Lung (tissue), 16 donors: ENCODE data around the gene MAP3K4. TPM values are rescaled to one million over a fixed set of nuclear protein-coding genes. Genes with fewer than 3 reads are reported as not detected.

Experiments
- ATAC-seq: fragments of 200-7000 bp; cut with Tn5 transposase; one replicate; pipeline ENCODE4 v1.9.1; 2020; ENCODE audit warnings: moderate number of reproducible peaks; ENCODE audit not compliant: insufficient read depth, low FRiP score
- DNase-seq, 3 donors: peaks; one replicate each; pipeline ENCODE4 v3.0.0-alpha.2; 2013 to 2017
- H3K27ac ChIP-seq, 2 donors: one replicate each; pipeline ENCODE4 v1.5.1; 2013; ENCODE audit warnings: mild to moderate bottlenecking in 2 of 2, moderate library complexity in 2 of 2, control low read depth in 1 of 2, inconsistent platforms in 1 of 2, low read depth in 1 of 2, low read length in 1 of 2
- H3K27me3 ChIP-seq, 3 donors: one replicate each; pipeline ENCODE4 v1.5.1; 2013; ENCODE audit warnings: low read length in 2 of 3; ENCODE audit not compliant: control insufficient read depth in 3 of 3, insufficient read depth in 3 of 3
- H3K36me3 ChIP-seq, 4 donors: one replicate each; pipeline ENCODE4 v1.5.1; 2013; ENCODE audit warnings: low read length in 4 of 4, mild to moderate bottlenecking in 1 of 4, moderate library complexity in 1 of 4; ENCODE audit not compliant: control insufficient read depth in 4 of 4, insufficient read depth in 4 of 4
- H3K4me1 ChIP-seq, 5 donors: one replicate each; pipeline ENCODE4 v1.5.1; 2013; ENCODE audit warnings: low read length in 5 of 5, mild to moderate bottlenecking in 2 of 5, moderate library complexity in 1 of 5; ENCODE audit not compliant: control insufficient read depth in 5 of 5, insufficient read depth in 5 of 5
- H3K4me3 ChIP-seq: one replicate; pipeline ENCODE4 v1.5.1; 2013; ENCODE audit warnings: mild to moderate bottlenecking, control low read depth, moderate library complexity
- H3K9ac ChIP-seq, 2 donors: one replicate each; pipeline ENCODE4 v1.5.1; 2013; ENCODE audit warnings: low read length in 2 of 2, control low read depth in 1 of 2; ENCODE audit not compliant: insufficient read depth in 1 of 2
- H3K9me3 ChIP-seq, 4 donors: one replicate each; pipeline ENCODE4 v1.5.1; 2013; ENCODE audit warnings: low read length in 3 of 4, mild to moderate bottlenecking in 1 of 4, moderate library complexity in 1 of 4; ENCODE audit not compliant: control insufficient read depth in 4 of 4, insufficient read depth in 3 of 4
- CTCF ChIP-seq: IDR thresholded peaks from 2 replicates; pipeline ENCODE4 v1.5.1; 2012; ENCODE audit warnings: mild to moderate bottlenecking; ENCODE audit errors: control extremely low read depth, extremely low read depth
- WGBS, 2 donors: extraction: QIAGEN DNeasy Blood & Tissue Kit; methylation state at CpG; one replicate each; pipeline ENCODE4 v1.1.7; 2013; 5-methylcytosine and 5-hydroxymethylcytosine counted together
- long read RNA-seq, 5 donors: transcript quantifications; one replicate each; lab custom pipeline, GENCODE V29; 2026
- polyA plus RNA-seq, 2 donors: library from polyadenylated mRNA; stranded (reverse); fragments of 200-250 nt; gene quantifications; one replicate each; pipeline ENCODE4 v1.2.1, GENCODE V29; 2013
- total RNA-seq, 2 donors: library from RNA; depleted of rRNA in 1 of 2; stranded (reverse); fragments of >200 nt in 1 of 2; gene quantifications; one replicate each; pipeline ENCODE4 v1.2.1, GENCODE V29; 2014 to 2021
- donor health status: control.
- donor health status: control.
- donor health status: Bipolar disorder and iron deficiency.
- donor health status: healthy.
- donor health status: DM: yes; HTN: yes; CAD: no.

Gene MAP3K4
- total RNA-seq (10 to 100 TPM; 48.9 to 56.8 TPM), polyA plus RNA-seq (10 to 100 TPM in 1 of 2 donors, 1 to 10 TPM in 1; 8.6 to 10.9 TPM)
- long read RNA-seq, donor 1, partial matches to known transcripts, result 5 of 5 reads
- long read RNA-seq, donor 1, other reads (novel, unspliced or antisense), result 0 of 5 reads
- long read RNA-seq, donor 2, result 0 reads
- long read RNA-seq, donor 3, result 0 reads
- long read RNA-seq, donor 4, partial matches to known transcripts, result 0 of 1 reads
- long read RNA-seq, donor 4, other reads (novel, unspliced or antisense), result 0 of 1 reads
- long read RNA-seq, donor 5, result 0 reads

GRCh38 chr6:160991406-160992060, at the start of gene MAP3K4:
MAP3K4 (plus strand) TSS chr6:160991769; CDS start chr6:160991932, 163 bp downstream.
- H3K27ac ChIP-seq, result peak within 1 kb of the TSS; percentile 87 to 92
- DNase-seq, result peak; percentile 81 to 86 (median 86)
- peaks cover 0 to 19% (median 7%) of the 10 kb centered on the region in 5 donors for H3K4me1 ChIP-seq
- 0 to 1% methylated on average over 73 to 97 of the region's 97 CpGs for WGBS, 2 donors
- H3K36me3 ChIP-seq, result no peaks in the 10 kb centered on the region
- H3K9ac ChIP-seq, result peak within 1 kb of the TSS; percentile 72 to 83
- no peaks in the 10 kb centered on the region for H3K27me3 ChIP-seq
- ATAC-seq, result peak; percentile 93
- H3K9me3 ChIP-seq, result peaks cover 0 to 2% (median 0%) of the 10 kb centered on the region in 4 donors
- peak within 1 kb of the TSS; percentile 75 for H3K4me3 ChIP-seq
- TF ChIP-seq CTCF, result no peak

DNA sequence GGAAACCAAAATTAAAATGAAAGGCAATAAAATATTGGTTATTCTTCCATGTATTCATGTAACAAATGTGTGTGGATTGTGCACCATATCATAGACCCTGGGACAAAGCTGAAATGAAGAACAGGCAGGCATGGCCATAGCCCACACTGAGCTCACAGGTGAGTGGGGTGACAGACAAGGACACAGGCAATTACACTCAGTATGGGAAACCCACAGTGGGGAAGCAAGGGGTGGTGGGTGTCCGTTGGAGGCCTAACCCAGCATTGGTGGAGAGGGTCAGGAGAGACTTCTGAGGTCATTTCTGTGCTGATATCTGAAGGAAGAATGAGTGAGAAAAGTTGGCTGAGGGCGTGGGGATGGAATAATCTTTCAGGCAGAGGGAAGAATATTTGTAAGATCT, 47.6 kb upstream of the MAP3K4 start:
- no peaks in the 10 kb centered on the region for H3K4me1 ChIP-seq
- 72 to 73% methylated on average over 2 of the region's 2 CpGs for WGBS, 2 donors

GRCh38 chr6:160945516-160946177, 45.9 kb upstream of the MAP3K4 start:
- no peak overlapping the region for H3K27ac ChIP-seq
- H3K9ac ChIP-seq, result no peak overlapping the region
- H3K4me1 ChIP-seq, result peaks cover 0 to 7% (median 0%) of the 10 kb centered on the region in 5 donors
- no peak for TF ChIP-seq CTCF
- ATAC-seq (no peak), DNase-seq (no peak)
- no peaks in the 10 kb centered on the region for H3K9me3 ChIP-seq
- 62 to 70% methylated on average over 12 of the region's 12 CpGs for WGBS, 2 donors
- H3K4me3 ChIP-seq, result no peak overlapping the region
- H3K27me3 ChIP-seq, result no peaks in the 10 kb centered on the region
- H3K36me3 ChIP-seq, result no peaks in the 10 kb centered on the region

More for the DNA sequence above, 47.6 kb upstream of the MAP3K4 start:
- no peaks in the 10 kb centered on the region for H3K27me3 ChIP-seq
- no peak for TF ChIP-seq CTCF
- no peaks in the 10 kb centered on the region for H3K36me3 ChIP-seq
- no peak overlapping the region for H3K27ac ChIP-seq
- H3K9me3 ChIP-seq, result peaks cover 0 to 5% (median 0%) of the 10 kb centered on the region in 4 donors
- no peak overlapping the region for H3K4me3 ChIP-seq
- ATAC-seq (no peak), DNase-seq (no peak)
- H3K9ac ChIP-seq, result no peak overlapping the region
